SK-N-MC (cell line): ENCODE measurements around the gene CAPN1.
"Not testable (repeated sequence)": the region's sequence is repeated elsewhere in the genome, so short reads cannot be mapped to it uniquely, and the experiment has no call there.

Experiments used
- EZH2 ChIP-seq: fragments of 200-600 bp; sonication (generic); IDR thresholded peaks from one replicate; pipeline ENCODE4 v1.6.1; 2017; ENCODE audit warnings: antibody characterized with exemption
- FOXP2 ChIP-seq: optimal IDR thresholded peaks from 2 replicates; pipeline ENCODE3; 2011; ENCODE audit warnings: mild to moderate bottlenecking, moderate library complexity; ENCODE audit not compliant: insufficient read depth; ENCODE audit errors: extremely low read length, control extremely low read depth
- POLR2AphosphoS5 ChIP-seq: IDR thresholded peaks from 2 replicates; pipeline ENCODE4 v1.6.1; 2012; ENCODE audit warnings: mild to moderate bottlenecking, low read depth, low read length, borderline replicate concordance

- not testable (repeated sequence) for TF ChIP-seq EZH2, POLR2AphosphoS5, FOXP2
Observed at GRCh38 chr11:65238302-65238701, 56.6 kb downstream of the CAPN1 start.
